ENCODE results near the gene INTS4. TPM values are rescaled to one million over a fixed set of nuclear protein-coding genes. Genes with fewer than 3 reads are reported as not detected.

Gene INTS4
- total and polyA plus RNA-seq, 2 of the 8 experiments (the other 6 are each of a cell fraction or from before 2014, with no cell fraction given), result 27.0 to 31.3 TPM

- no peak for TF ChIP-seq E2F6 (IDR thresholded peaks at IDR 0.05)
- no peak for TF ChIP-seq RXRA (IDR thresholded peaks at IDR 0.05; ENCODE audit: insufficient read depth, low read depth, low read length)
- peak; percentile 36 for TF ChIP-seq ASH2L (IDR thresholded peaks at IDR 0.05; ENCODE audit: low read length)
- TF ChIP-seq TEAD4 (IDR thresholded peaks at IDR 0.05; ENCODE audit: low read depth, low read length), result 0 out of 2 replicates have a peak, but pooled peaks have one; percentile 24
- TF ChIP-seq RAD21 (IDR thresholded peaks at IDR 0.05 in 1 of 2, conservative IDR thresholded peaks at IDR 0.05 in 1 of 2; ENCODE audit: low read depth in 2 of 2, low read length in 2 of 2), result no peak
- no peak for TF ChIP-seq BCL11A (IDR thresholded peaks at IDR 0.05; ENCODE audit: low read depth in 2 of 2, low read length in 2 of 2)
- TF ChIP-seq CREB1 (IDR thresholded peaks at IDR 0.05), result no peak
- TF ChIP-seq POLR2A (IDR thresholded peaks at IDR 0.05; ENCODE audit: control extremely low read depth in 1 of 2, low read depth in 2 of 2, low read length in 2 of 2), result no peak
- no peak for TF ChIP-seq ATF3 (IDR thresholded peaks at IDR 0.05; ENCODE audit: insufficient read depth, low read depth, low read length)
- no peak for TF ChIP-seq SAP30 (IDR thresholded peaks at IDR 0.05; ENCODE audit: insufficient read depth, insufficient replicate concordance, low read length)
- no peak for TF ChIP-seq ZNF274 (IDR thresholded peaks at IDR 0.05; ENCODE audit: borderline replicate concordance, extremely low read depth, low read length)
- no peak for TF ChIP-seq KDM1A (IDR thresholded peaks at IDR 0.05; ENCODE audit: borderline replicate concordance, low read length)
- no peak for TF ChIP-seq CEBPB (IDR thresholded peaks at IDR 0.05; ENCODE audit: low read depth, low read length)
- no peak overlapping the region for H3K4ac ChIP-seq (replicated peaks; ENCODE audit: insufficient read length, low read depth, low read length)
- no peak overlapping the region for H4K91ac ChIP-seq (replicated peaks; ENCODE audit: insufficient read length, low read length)
- H2BK20ac ChIP-seq (ENCODE audit: low read length), result no peak overlapping the region
- no peak overlapping the region for H3K4me3 ChIP-seq (ENCODE audit: extremely low read depth in 1 of 4, insufficient read depth in 2 of 4, low read depth in 3 of 4, low read length in 4 of 4)
- FAIRE-seq (peak; percentile 7), DNase-seq (ENCODE audit: low read depth in 1 of 2, low spot score in 2 of 2) (no peak)
- no peak overlapping the region for H3K56ac ChIP-seq (replicated peaks; ENCODE audit: insufficient read length, low read depth, low read length)
- no peak overlapping the region for H3K18ac ChIP-seq (ENCODE audit: extremely low read depth, low read length)
- no peaks in the 10 kb centered on the region for H3K9me3 ChIP-seq (ENCODE audit: insufficient read depth in 2 of 2, low read depth in 1 of 2, low read length in 1 of 2)
- no peak overlapping the region for H3K27ac ChIP-seq (ENCODE audit: low read depth, low read length)
- no peaks in the 10 kb centered on the region for H4K20me1 ChIP-seq (replicated peaks in 1 of 2; ENCODE audit: control insufficient read depth in 1 of 2, insufficient read depth in 2 of 2, low read length in 2 of 2)
- no peak overlapping the region for H2AFZ ChIP-seq (ENCODE audit: low read length)
- H2AK5ac ChIP-seq (ENCODE audit: low read depth, low read length), result no peak overlapping the region; the same call in 1 of the 2 replicates
- no peaks in the 10 kb centered on the region for H3K23me2 ChIP-seq (ENCODE audit: low read depth, low read length)
- 58% methylated on average over 3 of the region's 3 CpGs; no CpG with 5 or more reads in 1 of the 2 experiments for WGBS, 2 experiments (ENCODE audit: extremely low coverage in 1 of 2, insufficient coverage in 1 of 2, insufficient read length in 1 of 2, insufficient replicate concordance in 2 of 2, low coverage in 1 of 2, low lambda C conversion rate in 2 of 2, missing lambda C conversion rate in 1 of 2)
- no peak overlapping the region for H2BK15ac ChIP-seq (ENCODE audit: low read length)
- no peak overlapping the region for H4K5ac ChIP-seq (ENCODE audit: insufficient read length, low read depth, low read length)
- no peak overlapping the region for H2BK5ac ChIP-seq (ENCODE audit: low read depth, low read length)
- H3K14ac ChIP-seq (ENCODE audit: insufficient read length), result no peak overlapping the region
- H3K36me3 ChIP-seq (ENCODE audit: control insufficient read depth in 2 of 4, insufficient read depth in 4 of 4, low read length in 3 of 4), result peaks cover 2 to 12% (median 3%) of the 10 kb centered on the region in 4 experiments; a peak in 7 of 8 replicates
- ChIA-PET CTCF (ENCODE audit: partially characterized antibody) (interaction anchor here (0.6 kb wide), 1 partner anchor 503 kb away, joined by 3 read pairs; no protein-coding TSS in a partner anchor), POLR2A (ENCODE audit: partially characterized antibody) (interaction anchor here (0.6 to 1.1 kb wide), 3 partner anchors 13 to 331 kb away, joined by 3 to 4 read pairs (median 4); no protein-coding TSS in a partner anchor)
- H3K79me2 ChIP-seq (ENCODE audit: control insufficient read depth in 1 of 2, insufficient read depth in 2 of 2, low read length in 2 of 2), result no peaks in the 10 kb centered on the region
- no peak overlapping the region for H4K8ac ChIP-seq (ENCODE audit: extremely low read depth, insufficient read depth, low read length)
- H3K4me1 ChIP-seq (replicated peaks in 1 of 4; ENCODE audit: control insufficient read depth in 3 of 4, insufficient read depth in 4 of 4, low read length in 3 of 4), result peaks cover 0 to 4% (median 0%) of the 10 kb centered on the region in 4 experiments; a peak in 3 of 7 replicates
- no peak overlapping the region for H3K23ac ChIP-seq (ENCODE audit: insufficient read length)
- H3K27me3 ChIP-seq (replicated peaks in 1 of 4; ENCODE audit: control insufficient read depth in 3 of 4, extremely low read depth in 1 of 4, insufficient read depth in 3 of 4, low read length in 3 of 4), result no peaks in the 10 kb centered on the region
- H2BK120ac ChIP-seq (replicated peaks; ENCODE audit: low read depth, low read length), result no peak overlapping the region
- H2BK12ac ChIP-seq (ENCODE audit: low read depth, low read length), result no peak overlapping the region
- H3K4me2 ChIP-seq (ENCODE audit: insufficient read depth in 1 of 2, low read depth in 2 of 2, low read length in 2 of 2), result 0 out of 4 replicates have a peak overlapping the region, but pooled peaks have one; percentile 20 to 33
- no peak overlapping the region for H3K9ac ChIP-seq (replicated peaks in 1 of 4; ENCODE audit: extremely low read depth in 1 of 4, low read depth in 3 of 4, low read length in 3 of 4)
- H3K79me1 ChIP-seq (ENCODE audit: low read depth, low read length), result no peaks in the 10 kb centered on the region
Observed at GRCh38 chr11:77876045-77876444, 118.4 kb downstream of the INTS4 start.
